HCT116 (cell line): ENCODE data around the gene NAA60. TPM values are rescaled to one million over a fixed set of nuclear protein-coding genes. Genes with fewer than 3 reads are reported as not detected.

Experiments
- ATAC-seq: fragments of 200-7000 bp; cut with Tn5 transposase; 2 replicates; pipeline ENCODE4 v1.9.1; 2020; ENCODE audit warnings: mild to moderate bottlenecking, moderate library complexity
- BruUV-seq: library from RNA; stranded (reverse); fragments of 400-500 nt; replicated peaks from 2 replicates; lab custom pipeline; 2021; lab: Mats Ljungman, UMichigan
- CTCF ChIA-PET: fragments of 300-600 bp; sonication (Branson Sonifier 250); formaldehyde crosslinking; loops from one replicate; lab custom pipeline; 2021; ENCODE audit warnings: antibody characterized with exemption; lab: Charles Lee
- POLR2A ChIA-PET: fragments of 300-600, 350-600 bp; sonication (Branson Sonifier 250); formaldehyde crosslinking; loops from one replicate; lab custom pipeline; 2021; ENCODE audit warnings: antibody characterized with exemption; lab: Charles Lee
- RAD21 ChIA-PET, 2 experiments: fragments of 300-600 bp; sonication (Branson Sonifier 250); formaldehyde crosslinking; loops; one replicate each; lab custom pipeline; 2023; ENCODE audit warnings: low total read pairs in 2 of 2; ENCODE audit not compliant: uncharacterized antibody in 2 of 2, unreplicated experiment in 2 of 2, low non-redundant PET in 1 of 2; lab: Charles Lee
- DNase-seq: peaks from one replicate; pipeline ENCODE4 v3.0.0-alpha.2; 2010; ENCODE audit warnings: low read depth, low spot score
- H2AFZ ChIP-seq: fragments of 200-600 bp; shearing (Covaris generic), sonication (generic); 2 replicates; pipeline ENCODE4 v1.6.1; 2017; ENCODE audit warnings: low read depth, mixed run types, mixed read lengths, antibody characterized with exemption, low read length; ENCODE audit not compliant: poor library complexity, severe bottlenecking
- H3K27ac ChIP-seq: 2 replicates; pipeline ENCODE4 v1.5.1; 2012; ENCODE audit warnings: low read depth, low read length
- H3K27me3 ChIP-seq: fragments of 200-600 bp; sonication (generic); 2 replicates; pipeline ENCODE4 v1.6.1; 2016; ENCODE audit warnings: mixed run types, low read length, mixed read lengths; ENCODE audit not compliant: insufficient read depth
- H3K36me3 ChIP-seq, 2 experiments: fragments of 200-500 bp in 1 of 2; fragments of 200-600 bp in 1 of 2; sonication (Bioruptor generic) in 1 of 2; sonication (generic) in 1 of 2; 2 replicates each; pipeline versions ENCODE4 v1.5.1 to v1.6.1; 2014 to 2016; ENCODE audit warnings: low read length in 2 of 2, inconsistent platforms in 1 of 2, mixed read lengths in 1 of 2, mixed run types in 1 of 2; ENCODE audit not compliant: insufficient read depth in 2 of 2, control insufficient read depth in 1 of 2
- H3K4me1 ChIP-seq, 2 experiments: fragments of 200-600 bp in 1 of 2; sonication (generic) in 1 of 2; 2 replicates each; pipeline versions ENCODE4 v1.5.1 to v1.6.1; 2012 to 2017; ENCODE audit warnings: low read length in 2 of 2, inconsistent platforms in 1 of 2, mild to moderate bottlenecking in 1 of 2, mixed read lengths in 1 of 2, mixed run types in 1 of 2, moderate library complexity in 1 of 2; ENCODE audit not compliant: insufficient read depth in 2 of 2, control insufficient read depth in 1 of 2
- H3K4me2 ChIP-seq: fragments of 200-600 bp; sonication (generic); 2 replicates; pipeline ENCODE4 v1.6.1; 2017; ENCODE audit warnings: mixed run types, low read length, mixed read lengths
- H3K4me3 ChIP-seq, 2 experiments: fragments of 200-600 bp in 1 of 2; sonication (generic) in 1 of 2; replicated peaks in 1 of 2; 2 replicates each; pipeline ENCODE4 v1.5.1; 2011 to 2016; ENCODE audit warnings: low read length in 2 of 2, control low read depth in 1 of 2, low read depth in 1 of 2, mild to moderate bottlenecking in 1 of 2, mixed read lengths in 1 of 2, mixed run types in 1 of 2
- H3K79me2 ChIP-seq: fragments of 200-600 bp; sonication (generic); 2 replicates; pipeline ENCODE4 v1.6.1; 2017; ENCODE audit warnings: mild to moderate bottlenecking, mixed run types, low read length, moderate library complexity, mixed read lengths; ENCODE audit not compliant: insufficient read depth
- H3K9ac ChIP-seq: fragments of 200-600 bp; sonication (generic); 2 replicates; pipeline ENCODE4 v1.6.1; 2016; ENCODE audit warnings: low read length, mixed read lengths
- H3K9me2 ChIP-seq: fragments of 200-600 bp; sonication (generic), shearing (Covaris generic); 2 replicates; pipeline ENCODE4 v1.6.1; 2017; ENCODE audit warnings: mixed run types, mild to moderate bottlenecking, moderate library complexity; ENCODE audit not compliant: insufficient read depth
- H3K9me3 ChIP-seq, 2 experiments: fragments of 200-500 bp in 1 of 2; fragments of 200-600 bp in 1 of 2; sonication (Bioruptor generic) in 1 of 2; sonication (generic) in 1 of 2; 2 replicates each; pipeline ENCODE4 v1.6.1; 2014 to 2017; ENCODE audit warnings: low read length in 2 of 2, mixed read lengths in 2 of 2, inconsistent platforms in 1 of 2, low read depth in 1 of 2, mild to moderate bottlenecking in 1 of 2, mixed run types in 1 of 2, moderate library complexity in 1 of 2; ENCODE audit not compliant: control insufficient read depth in 1 of 2, insufficient read depth in 1 of 2
- H4K20me1 ChIP-seq: fragments of 200-600 bp; sonication (generic), shearing (Covaris generic); 2 replicates; pipeline ENCODE4 v1.6.1; 2017; ENCODE audit warnings: mixed run types, mild to moderate bottlenecking, moderate library complexity; ENCODE audit not compliant: insufficient read depth
- CBX3 ChIP-seq: IDR thresholded peaks from 2 replicates; pipeline ENCODE4 v1.6.1; 2012; ENCODE audit warnings: low read depth
- CTCF ChIP-seq, 3 experiments: fragments of 200-600 bp in 1 of 3; sonication (generic) in 1 of 3; IDR thresholded peaks in 2 of 3; conservative IDR thresholded peaks in 1 of 3; 2 replicates each; pipeline ENCODE4 v1.5.1; 2012 to 2017; ENCODE audit warnings: low read depth in 2 of 3, low read length in 2 of 3, antibody characterized with exemption in 1 of 3, borderline replicate concordance in 1 of 3, control low read depth in 1 of 3, mild to moderate bottlenecking in 1 of 3, mixed read lengths in 1 of 3, mixed run types in 1 of 3, moderate library complexity in 1 of 3; ENCODE audit not compliant: insufficient read depth in 1 of 3
- EGR1 ChIP-seq: IDR thresholded peaks from 2 replicates; pipeline ENCODE4 v1.6.1; 2012; ENCODE audit warnings: low read depth
- FOSL1 ChIP-seq: IDR thresholded peaks from 2 replicates; pipeline ENCODE4 v1.6.1; 2012; ENCODE audit warnings: low read depth
- JUND ChIP-seq: IDR thresholded peaks from 2 replicates; pipeline ENCODE4 v1.6.1; 2012
- MAX ChIP-seq: IDR thresholded peaks from 2 replicates; pipeline ENCODE4 v1.6.1; 2012
- POLR2A ChIP-seq: IDR thresholded peaks from 2 replicates; pipeline ENCODE4 v1.7.0; 2011; ENCODE audit warnings: borderline replicate concordance; ENCODE audit not compliant: insufficient read depth, insufficient read length; ENCODE audit errors: extremely low read depth
- RAD21 ChIP-seq: IDR thresholded peaks from 2 replicates; pipeline ENCODE4 v1.6.1; 2012; ENCODE audit warnings: low read depth, mild to moderate bottlenecking
- REST ChIP-seq: IDR thresholded peaks from 2 replicates; pipeline ENCODE4 v1.6.1; 2012; ENCODE audit warnings: low read depth
- SRF ChIP-seq: IDR thresholded peaks from 2 replicates; pipeline ENCODE4 v1.6.1; 2012; ENCODE audit warnings: low read depth
- TCF7L2 ChIP-seq: IDR thresholded peaks from 2 replicates; pipeline ENCODE4 v1.7.0; 2011; ENCODE audit warnings: borderline replicate concordance, inconsistent platforms; ENCODE audit not compliant: insufficient read depth, insufficient read length; ENCODE audit errors: extremely low read depth
- ZFX ChIP-seq: fragments of 450-650 bp; IDR thresholded peaks from 2 replicates; pipeline ENCODE4 v1.6.1; 2017
- ZNF274 ChIP-seq: fragments of 200-500 bp; sonication (Bioruptor generic); IDR thresholded peaks from 2 replicates; pipeline ENCODE4 v1.6.1; 2014; ENCODE audit warnings: mild to moderate bottlenecking, low read depth, low read length, inconsistent platforms
- intact Hi-C: fragments of 100-400 bp; cut with micrococcal nuclease; formaldehyde crosslinking; loops from 2 replicates; pipeline ENCODE4 v1.10.0; 2022
- total RNA-seq: library from RNA; stranded (reverse); gene quantifications from one replicate; pipeline ENCODE4 v1.2.1, GENCODE V29; 2021; ENCODE audit not compliant: unreplicated experiment

NAA60 gene
- total RNA-seq, 1 experiment from 2014 or later, result 32.2 TPM

GRCh38 chr16:3495176-3495575 lies 51.7 kb downstream of the NAA60 start, which contains the start of gene C16orf90:
Gene C16orf90 (minus strand): TSS chr16:3495489. CDS start chr16:3495421, 68 bp downstream.
- no peaks in the 10 kb centered on the region; a peak in 1 of 4 replicates for H3K4me1 ChIP-seq
- no peaks in the 10 kb centered on the region for H3K27me3 ChIP-seq
- TF ChIP-seq POLR2A (no peak), REST (no peak), FOSL1 (no peak), MAX (no peak), CBX3 (no peak), TCF7L2 (no peak), JUND (no peak), RAD21 (no peak), ZFX (no peak), SRF (no peak), EGR1 (no peak), ZNF274 (no peak), CTCF (IDR thresholded peaks at IDR 0.05 in 2 of 3, conservative IDR thresholded peaks at IDR 0.05 in 1 of 3; ENCODE audit: borderline replicate concordance in 1 of 3, insufficient read depth in 1 of 3, low read depth in 2 of 3, low read length in 2 of 3) (no peak)
- H3K79me2 ChIP-seq, result no peaks in the 10 kb centered on the region
- POLR2A ChIA-PET, result no interaction called here
- RAD21 ChIA-PET, result no interaction called here
- H3K9ac ChIP-seq, result no peak within 1 kb of the TSS
- H4K20me1 ChIP-seq, result no peaks in the 10 kb centered on the region
- intact Hi-C loops, result no loop called here
- no peaks in the 10 kb centered on the region for H3K9me2 ChIP-seq
- ATAC-seq, result no peak
- no peaks in the 10 kb centered on the region for H3K36me3 ChIP-seq
- H3K9me3 ChIP-seq, result no peaks in the 10 kb centered on the region
- H3K4me3 ChIP-seq, result no peak within 1 kb of the TSS
- no TSS peak for BruUV-seq
- CTCF ChIA-PET, result no interaction called here
- H3K27ac ChIP-seq, result no peak within 1 kb of the TSS
- no peak within 1 kb of the TSS for H3K4me2 ChIP-seq
- no peak within 1 kb of the TSS for H2AFZ ChIP-seq
- no peak for DNase-seq
